ENCODE measurements around the gene CIZ1. TPM values are rescaled to one million over a fixed set of nuclear protein-coding genes. Genes with fewer than 3 reads are reported as not detected.

The CIZ1 gene
- total and polyA plus RNA-seq, 10 of the 15 experiments (the other 5 are each of a cell fraction or from before 2014, with no cell fraction given), result 1.8 to 91.6 (median 35.4) TPM

GRCh38 chr9:128169925-128170324 lies 21.4 kb downstream of the CIZ1 start:
- Histone ChIP-seq H3K9ac (ENCODE audit: control insufficient read depth, insufficient read depth, low read length) (no peak overlapping the region), H3K79me2 (ENCODE audit: control insufficient read depth, insufficient read depth, low read length) (no peaks in the 10 kb centered on the region), H3K4me2 (ENCODE audit: control insufficient read depth, insufficient read depth) (no peak overlapping the region), H3K4me1 (ENCODE audit: control insufficient read depth, insufficient read depth, low read length) (no peaks in the 10 kb centered on the region), H3K27ac (ENCODE audit: control insufficient read depth, insufficient read depth) (no peak overlapping the region), H3K36me3 (ENCODE audit: control insufficient read depth in 2 of 2, insufficient read depth in 2 of 2, low read length in 1 of 2) (peaks cover 10 to 13% of the 10 kb centered on the region in 2 experiments; a peak in 3 of 4 replicates), H2AFZ (ENCODE audit: control insufficient read depth, low read depth, low read length) (no peak overlapping the region), H3K4me3 (no peak overlapping the region), H3K27me3 (replicated peaks in 1 of 2; ENCODE audit: control insufficient read depth in 2 of 2, insufficient read depth in 2 of 2, low read length in 1 of 2) (no peaks in the 10 kb centered on the region), H4K20me1 (ENCODE audit: control insufficient read depth, insufficient read depth) (no peaks in the 10 kb centered on the region), H3K9me3 (replicated peaks; ENCODE audit: control insufficient read depth, insufficient read depth, low read length) (no peaks in the 10 kb centered on the region)
- ChIA-PET POLR2A (interaction anchor here (0.6 to 1.2 kb wide), 3 partner anchors 10 to 191 kb away, joined by 3 to 5 read pairs (median 4); partner anchors contain the start of gene BBLN), CTCF (no interaction called here), SMC1A (ENCODE audit: uncharacterized antibody, unreplicated experiment) (no interaction called here), RAD21 (ENCODE audit: unreplicated experiment) (no interaction called here)
- FAIRE-seq (no peak), ATAC-seq (no peak), DNase-seq (ENCODE audit: low read depth, low spot score) (no peak)
- TF ChIP-seq CHD1 (IDR thresholded peaks at IDR 0.05; ENCODE audit: low read depth, low read length) (no peak), NRF1 (conservative IDR thresholded peaks at IDR 0.05; ENCODE audit: low read depth, low read length) (no peak), BCL3 (IDR thresholded peaks at IDR 0.05; ENCODE audit: borderline replicate concordance, insufficient read depth, low read depth, low read length, poor library complexity, severe bottlenecking) (no peak), MEF2B (IDR thresholded peaks at IDR 0.05; ENCODE audit: partially characterized antibody, poor library complexity, severe bottlenecking) (no peak), NR2F1 (conservative IDR thresholded peaks at IDR 0.05) (no peak), NBN (IDR thresholded peaks at IDR 0.05) (no peak), RAD21 (IDR thresholded peaks at IDR 0.05; ENCODE audit: insufficient read depth, low read depth, low read length) (no peak)
- BruUV-seq (replicated peaks), result no TSS peak
- 100% methylated on average over 8 of the region's 8 CpGs for WGBS (ENCODE audit: insufficient coverage, insufficient replicate concordance, low lambda C conversion rate, missing lambda C conversion rate)
- in situ Hi-C loops (cut with MboI) (no loop called here), intact Hi-C loops (cut with micrococcal nuclease; ENCODE audit: unreplicated experiment) (no loop called here)
